HL-60 (cell line): ENCODE results near the gene WWOX.

Source experiments
- DNase-seq, 2 experiments: peaks; one replicate each; pipeline ENCODE4 v3.0.0-alpha.2; 2010 to 2020; ENCODE audit warnings: low read depth in 1 of 2, low spot score in 1 of 2
- H3K27ac ChIP-seq: fragments of 250-450 bp; sonication (Bioruptor Pico); replicated peaks from 2 replicates; pipeline ENCODE4 v1.5.1; 2020; ENCODE audit warnings: mild to moderate bottlenecking, moderate library complexity
- H3K27me3 ChIP-seq: fragments of 250-450 bp; sonication (Bioruptor Pico); 2 replicates; pipeline ENCODE4 v1.5.1; 2021; ENCODE audit warnings: mild to moderate bottlenecking, moderate library complexity; ENCODE audit not compliant: insufficient read depth, poor library complexity, severe bottlenecking
- H3K4me3 ChIP-seq: replicated peaks from 2 replicates; pipeline ENCODE4 v1.5.1; 2011; ENCODE audit warnings: mild to moderate bottlenecking, control low read depth, low read length; ENCODE audit not compliant: insufficient read depth
- GABPA ChIP-seq: IDR thresholded peaks from 2 replicates; pipeline ENCODE4 v1.6.1; 2012; ENCODE audit warnings: low read depth
- POLR2AphosphoS5 ChIP-seq: IDR thresholded peaks from 2 replicates; pipeline ENCODE4 v1.6.1; 2012; ENCODE audit warnings: low read depth
- SPI1 ChIP-seq: IDR thresholded peaks from 2 replicates; pipeline ENCODE4 v1.6.1; 2012; ENCODE audit warnings: low read depth, mild to moderate bottlenecking, borderline replicate concordance
- TF ChIP-seq, protein P1 (sequence below): IDR thresholded peaks from one replicate; pipeline ENCODE4 v1.5.1; 2011; ENCODE audit warnings: low read length, control low read depth, inconsistent platforms; ENCODE audit not compliant: insufficient read depth
- TF ChIP-seq, protein P2 (sequence below): IDR thresholded peaks from 2 replicates; pipeline ENCODE4 v1.6.1; 2012; ENCODE audit warnings: low read depth; ENCODE audit not compliant: insufficient replicate concordance

Gene WWOX

DNA sequence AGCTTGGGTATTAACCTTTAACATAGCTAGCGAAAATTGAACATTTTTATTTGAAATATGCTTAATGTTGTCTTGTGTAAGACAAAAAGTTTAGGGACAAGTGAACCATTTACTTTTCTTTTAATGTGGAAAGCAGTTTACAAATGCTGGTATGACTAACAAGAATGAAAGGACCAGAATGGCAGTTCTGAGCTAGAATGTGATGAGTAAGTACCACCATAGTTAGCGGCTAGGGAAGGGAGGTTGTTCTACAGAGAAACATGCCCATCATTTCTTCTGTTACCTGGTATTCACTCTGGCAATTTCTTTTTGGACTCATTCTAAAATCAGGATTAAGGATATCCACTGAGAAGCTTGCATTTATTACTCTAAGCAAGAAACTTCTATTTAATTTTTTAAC is 121.1 kb downstream of the WWOX start:
- DNase-seq: no peak
- no peak for TF ChIP-seq GABPA
- no peak for TF ChIP-seq SPI1
- TF ChIP-seq, protein P1, sequence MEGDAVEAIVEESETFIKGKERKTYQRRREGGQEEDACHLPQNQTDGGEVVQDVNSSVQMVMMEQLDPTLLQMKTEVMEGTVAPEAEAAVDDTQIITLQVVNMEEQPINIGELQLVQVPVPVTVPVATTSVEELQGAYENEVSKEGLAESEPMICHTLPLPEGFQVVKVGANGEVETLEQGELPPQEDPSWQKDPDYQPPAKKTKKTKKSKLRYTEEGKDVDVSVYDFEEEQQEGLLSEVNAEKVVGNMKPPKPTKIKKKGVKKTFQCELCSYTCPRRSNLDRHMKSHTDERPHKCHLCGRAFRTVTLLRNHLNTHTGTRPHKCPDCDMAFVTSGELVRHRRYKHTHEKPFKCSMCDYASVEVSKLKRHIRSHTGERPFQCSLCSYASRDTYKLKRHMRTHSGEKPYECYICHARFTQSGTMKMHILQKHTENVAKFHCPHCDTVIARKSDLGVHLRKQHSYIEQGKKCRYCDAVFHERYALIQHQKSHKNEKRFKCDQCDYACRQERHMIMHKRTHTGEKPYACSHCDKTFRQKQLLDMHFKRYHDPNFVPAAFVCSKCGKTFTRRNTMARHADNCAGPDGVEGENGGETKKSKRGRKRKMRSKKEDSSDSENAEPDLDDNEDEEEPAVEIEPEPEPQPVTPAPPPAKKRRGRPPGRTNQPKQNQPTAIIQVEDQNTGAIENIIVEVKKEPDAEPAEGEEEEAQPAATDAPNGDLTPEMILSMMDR: no peak
- no peak for TF ChIP-seq POLR2AphosphoS5
- TF ChIP-seq, protein P2, sequence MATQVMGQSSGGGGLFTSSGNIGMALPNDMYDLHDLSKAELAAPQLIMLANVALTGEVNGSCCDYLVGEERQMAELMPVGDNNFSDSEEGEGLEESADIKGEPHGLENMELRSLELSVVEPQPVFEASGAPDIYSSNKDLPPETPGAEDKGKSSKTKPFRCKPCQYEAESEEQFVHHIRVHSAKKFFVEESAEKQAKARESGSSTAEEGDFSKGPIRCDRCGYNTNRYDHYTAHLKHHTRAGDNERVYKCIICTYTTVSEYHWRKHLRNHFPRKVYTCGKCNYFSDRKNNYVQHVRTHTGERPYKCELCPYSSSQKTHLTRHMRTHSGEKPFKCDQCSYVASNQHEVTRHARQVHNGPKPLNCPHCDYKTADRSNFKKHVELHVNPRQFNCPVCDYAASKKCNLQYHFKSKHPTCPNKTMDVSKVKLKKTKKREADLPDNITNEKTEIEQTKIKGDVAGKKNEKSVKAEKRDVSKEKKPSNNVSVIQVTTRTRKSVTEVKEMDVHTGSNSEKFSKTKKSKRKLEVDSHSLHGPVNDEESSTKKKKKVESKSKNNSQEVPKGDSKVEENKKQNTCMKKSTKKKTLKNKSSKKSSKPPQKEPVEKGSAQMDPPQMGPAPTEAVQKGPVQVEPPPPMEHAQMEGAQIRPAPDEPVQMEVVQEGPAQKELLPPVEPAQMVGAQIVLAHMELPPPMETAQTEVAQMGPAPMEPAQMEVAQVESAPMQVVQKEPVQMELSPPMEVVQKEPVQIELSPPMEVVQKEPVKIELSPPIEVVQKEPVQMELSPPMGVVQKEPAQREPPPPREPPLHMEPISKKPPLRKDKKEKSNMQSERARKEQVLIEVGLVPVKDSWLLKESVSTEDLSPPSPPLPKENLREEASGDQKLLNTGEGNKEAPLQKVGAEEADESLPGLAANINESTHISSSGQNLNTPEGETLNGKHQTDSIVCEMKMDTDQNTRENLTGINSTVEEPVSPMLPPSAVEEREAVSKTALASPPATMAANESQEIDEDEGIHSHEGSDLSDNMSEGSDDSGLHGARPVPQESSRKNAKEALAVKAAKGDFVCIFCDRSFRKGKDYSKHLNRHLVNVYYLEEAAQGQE: no peak

DNA sequence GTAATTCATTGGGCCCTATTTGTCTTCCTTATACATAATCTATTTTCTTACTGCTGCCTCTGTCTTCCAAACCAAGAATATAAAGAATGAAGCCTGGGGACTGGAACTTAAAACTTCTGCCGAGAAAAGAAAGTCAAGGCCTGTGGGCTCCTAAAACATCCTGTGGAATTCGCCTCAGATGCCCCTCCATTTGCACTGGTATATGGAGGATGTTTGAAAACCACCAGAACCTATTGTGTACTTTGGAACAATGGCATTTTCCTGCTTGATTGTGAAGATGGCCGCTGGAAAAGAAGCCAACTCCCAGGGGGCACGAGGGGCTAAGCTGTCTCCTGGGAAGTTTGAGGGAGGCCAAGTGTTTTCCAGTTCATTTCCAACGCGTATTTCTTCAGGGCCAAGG is 122.4 kb downstream of the WWOX start:
- H3K27ac ChIP-seq: no peak overlapping the region
- TF ChIP-seq, protein P1: no peak
- TF ChIP-seq, protein P2: no peak
- no peak for TF ChIP-seq POLR2AphosphoS5
- peaks cover 3% of the 10 kb centered on the region for H3K27me3 ChIP-seq
- no peak for DNase-seq
- H3K4me3 ChIP-seq: no peak overlapping the region

More for the DNA sequence above, 121.1 kb downstream of the WWOX start:
- H3K4me3 ChIP-seq: no peak overlapping the region
- H3K27ac ChIP-seq: no peak overlapping the region
- peaks cover 3% of the 10 kb centered on the region for H3K27me3 ChIP-seq

DNA sequence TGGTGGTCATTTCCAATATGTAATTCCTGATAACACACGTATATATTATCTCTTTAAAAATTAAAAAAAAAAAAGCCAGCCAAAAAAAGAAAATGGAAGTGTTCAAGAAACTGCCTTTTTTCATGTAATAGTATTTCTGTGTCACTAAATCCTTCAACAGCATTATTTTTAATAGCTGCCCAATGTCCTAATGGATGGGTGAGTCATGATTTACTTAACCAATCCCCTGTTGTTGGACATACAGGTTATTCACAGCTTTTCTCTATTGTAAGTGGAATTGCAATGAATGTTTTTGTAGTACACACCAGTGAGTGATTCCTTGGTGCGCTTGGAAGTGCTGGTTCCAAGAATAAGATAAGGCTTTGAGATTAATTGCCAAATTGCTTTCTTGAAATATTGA is 124.9 kb downstream of the WWOX start:
- no peak for DNase-seq
- Histone ChIP-seq H3K4me3 (no peak overlapping the region), H3K27me3 (peaks cover 3% of the 10 kb centered on the region), H3K27ac (no peak overlapping the region)
- TF ChIP-seq SPI1 (no peak), POLR2AphosphoS5 (no peak), GABPA (no peak)
- TF ChIP-seq, protein P2: no peak
- TF ChIP-seq, protein P1: no peak
